Activated T-helper 1 cell treated with anti-CD3 and anti-CD28 coated beads, Interleukin-2, amount 50 U/mL, for 16 hours (primary cell): Measurements from ENCODE around the gene PAN3.
"Not testable (repeated sequence)": the region's sequence is repeated elsewhere in the genome, so short reads cannot be mapped to it uniquely, and the experiment has no call there.

ENCODE experiments used
- DNase-seq, 2 donors: peaks; one replicate each; pipeline ENCODE4 v3.0.0-alpha.2; 2020; ENCODE audit warnings: low read depth in 1 of 2, low spot score in 1 of 2

PAN3 gene

DNA sequence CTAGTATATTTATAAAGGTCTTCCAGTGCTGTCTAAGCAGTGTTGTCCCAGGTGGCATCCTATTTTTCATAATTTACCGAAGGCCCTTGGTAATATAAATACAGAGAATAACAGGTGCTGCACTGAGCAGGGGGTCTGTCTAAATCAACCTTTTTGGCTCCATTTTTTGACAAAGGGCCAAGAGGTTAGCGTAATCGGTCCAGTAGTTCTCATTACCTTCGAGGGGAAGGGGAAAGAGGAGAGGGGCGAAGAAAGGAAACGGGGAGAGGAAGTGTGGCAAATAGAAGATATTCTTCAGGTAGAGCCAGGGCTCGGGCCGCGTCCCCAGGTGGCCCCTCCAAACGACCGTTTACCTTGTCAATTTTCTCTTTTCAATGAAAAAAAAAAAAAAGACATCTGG, 749 bp upstream of the PAN3 start:
- no peak for DNase-seq

DNA sequence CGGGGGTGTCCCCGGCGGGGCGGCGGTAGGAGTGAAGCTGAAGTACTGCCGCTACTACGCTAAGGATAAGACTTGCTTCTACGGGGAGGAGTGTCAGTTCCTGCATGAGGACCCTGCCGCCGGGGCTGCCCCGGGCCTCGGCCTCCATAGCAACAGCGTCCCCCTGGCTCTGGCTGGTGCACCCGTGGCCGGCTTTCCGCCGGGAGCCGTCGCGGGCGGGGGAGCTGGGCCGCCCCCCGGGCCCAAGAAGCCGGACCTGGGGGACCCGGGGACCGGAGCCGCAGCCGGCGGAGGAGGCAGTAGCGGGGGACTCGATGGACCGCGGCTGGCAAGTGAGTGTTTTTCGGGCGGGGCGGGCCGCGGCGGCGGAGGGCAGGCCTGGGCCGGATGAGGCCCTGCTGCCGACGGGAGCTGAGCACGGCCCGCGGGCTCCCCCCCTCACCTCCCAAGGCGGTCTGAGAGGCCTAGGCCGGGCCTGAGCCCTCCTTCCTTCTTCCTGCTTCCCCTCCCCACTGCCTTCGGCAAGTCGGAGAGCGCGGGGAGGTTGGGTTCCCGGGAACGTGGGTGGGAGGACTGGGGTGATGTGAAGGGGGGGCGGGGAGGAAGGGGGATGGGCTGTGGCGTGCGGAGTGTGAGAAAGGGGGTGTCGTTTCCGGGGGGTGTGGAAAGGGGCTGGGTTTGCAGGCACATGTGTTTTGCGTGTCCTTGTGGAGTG, 568 bp downstream of the PAN3 start:
- DNase-seq = peak; percentile 67 to 75

- no peak for DNase-seq
Measured at GRCh38 chr13:28140433-28141125, 2.2 kb downstream of the PAN3 start.

DNA sequence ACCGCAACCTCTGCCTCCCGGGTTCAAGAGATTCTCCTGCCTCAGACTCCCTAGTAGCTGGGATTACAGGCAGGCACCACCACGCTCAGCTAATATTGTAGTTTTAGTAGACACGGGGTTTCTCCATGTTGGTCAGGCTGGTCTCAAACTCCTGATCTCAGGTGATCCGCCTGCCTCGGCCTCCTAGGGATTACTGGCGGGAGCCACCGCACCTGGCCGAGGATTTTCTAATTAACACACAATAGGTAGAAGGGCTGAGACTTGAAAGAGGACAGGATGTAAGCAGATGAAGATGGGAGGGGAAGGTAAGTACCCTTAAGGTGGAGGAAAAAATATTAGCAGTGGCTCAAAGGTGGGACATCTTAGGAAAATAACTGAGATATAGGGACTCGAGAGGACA, 3.2 kb downstream of the PAN3 start:
- DNase-seq = not testable (repeated sequence)

- no peak for DNase-seq
Measured at GRCh38 chr13:28145049-28145448, 6.7 kb downstream of the PAN3 start.

GRCh38 chr13:28147495-28147894, 9.2 kb downstream of the PAN3 start:
- no peak for DNase-seq

DNA sequence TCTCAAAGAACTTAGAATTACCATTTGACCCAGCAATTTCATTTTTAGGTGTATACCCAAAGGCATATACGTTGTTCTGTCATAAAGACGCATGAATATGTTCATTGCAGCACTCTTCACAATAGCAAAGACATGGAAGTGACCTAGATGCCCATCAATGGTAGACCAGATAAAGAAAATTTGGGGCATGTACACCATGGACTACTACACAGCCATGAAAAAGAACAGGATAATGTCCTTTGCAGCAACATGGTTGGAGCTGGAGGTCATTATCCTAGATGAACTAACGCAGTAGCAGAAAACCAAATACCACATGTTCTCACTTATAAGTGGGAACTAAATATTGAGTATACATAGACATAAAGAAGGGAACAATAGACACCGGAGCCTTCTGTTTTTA, 20.7 kb downstream of the PAN3 start:
- no peak for DNase-seq

DNA sequence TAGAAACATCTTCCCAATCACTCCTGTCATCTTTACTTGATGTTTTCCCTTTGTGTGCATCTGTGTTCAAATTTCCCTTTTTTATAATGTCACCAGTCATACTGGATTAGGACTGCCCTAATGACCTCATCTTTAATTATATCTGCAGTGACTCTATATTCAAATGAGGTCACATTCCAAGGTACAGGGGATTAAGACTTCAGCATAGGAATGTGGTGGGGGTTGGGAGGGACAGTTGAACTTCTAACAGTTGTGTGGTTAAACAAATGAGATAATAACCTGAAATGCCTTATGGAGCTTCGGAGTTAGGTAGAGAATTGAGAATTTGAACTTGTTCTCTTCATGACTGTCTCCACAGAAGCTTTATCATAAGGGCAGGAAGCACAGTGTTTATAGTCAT, 23.0 kb downstream of the PAN3 start:
- no peak for DNase-seq

DNA sequence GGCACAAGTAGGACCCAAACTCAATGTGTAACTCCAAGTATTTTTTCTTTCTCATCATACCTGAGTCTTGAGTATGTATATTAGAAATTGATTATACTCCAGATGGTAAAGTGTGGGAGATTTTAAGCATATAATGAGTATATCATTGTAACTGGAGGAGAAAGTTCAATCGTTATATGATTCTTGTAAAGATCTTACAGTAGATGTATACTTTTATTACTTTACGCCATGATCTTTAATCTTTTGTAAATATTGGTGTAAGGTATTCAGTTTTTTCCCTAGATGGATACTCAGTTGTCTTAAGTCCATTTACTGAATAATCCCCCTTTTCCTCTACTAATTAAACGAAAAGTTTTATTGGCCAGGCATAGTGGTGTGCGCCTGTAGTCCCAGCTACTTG, 25.2 kb downstream of the PAN3 start:
- no peak for DNase-seq

DNA sequence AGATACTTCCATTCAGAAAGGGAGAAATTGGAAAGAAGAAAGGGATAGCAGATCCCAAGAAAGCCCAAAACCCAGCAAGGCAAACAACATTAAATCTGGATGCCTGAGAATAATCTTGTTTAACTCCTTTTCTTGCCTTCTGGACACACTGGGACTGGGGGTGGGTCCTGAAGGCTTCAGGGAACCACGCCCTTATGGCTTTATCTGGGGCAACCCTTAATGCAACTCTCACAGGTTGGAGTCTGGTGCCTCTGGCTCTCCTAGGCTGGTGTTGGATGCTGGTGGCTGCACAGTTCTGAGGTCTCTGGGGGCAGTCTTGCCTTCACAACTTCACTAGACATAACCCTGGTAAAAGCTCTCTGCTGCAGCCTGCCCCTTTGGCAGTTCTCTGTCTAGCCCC, 27.9 kb downstream of the PAN3 start:
- no peak for DNase-seq

- DNase-seq = no peak
Measured at GRCh38 chr13:28171266-28171665, 32.9 kb downstream of the PAN3 start.

- no peak for DNase-seq
Measured at GRCh38 chr13:28172947-28173346, 34.6 kb downstream of the PAN3 start.

DNA sequence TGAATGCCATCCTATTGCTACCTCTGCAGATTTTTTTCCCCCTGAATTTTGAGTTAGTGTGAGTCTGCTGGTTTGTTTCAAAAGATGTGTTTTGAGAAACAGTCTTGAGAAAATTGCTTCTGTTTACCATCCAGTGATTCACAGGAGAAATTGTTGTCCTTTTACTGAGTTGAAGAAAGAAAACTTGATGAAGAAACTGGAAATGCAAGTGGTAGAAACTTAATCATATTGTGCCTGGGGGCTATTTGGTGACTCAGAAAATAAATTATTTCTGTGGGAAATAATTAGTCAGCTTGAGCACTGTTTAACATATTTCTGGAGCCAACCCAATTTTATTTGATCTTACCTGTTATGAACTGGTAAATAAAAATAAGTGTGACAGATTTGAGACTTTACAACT, 35.4 kb downstream of the PAN3 start:
- no peak for DNase-seq

GRCh38 chr13:28177327-28177726, 39.0 kb downstream of the PAN3 start:
- no peak for DNase-seq

- DNase-seq = no peak
Measured at GRCh38 chr13:28177877-28178276, 39.5 kb downstream of the PAN3 start.

DNA sequence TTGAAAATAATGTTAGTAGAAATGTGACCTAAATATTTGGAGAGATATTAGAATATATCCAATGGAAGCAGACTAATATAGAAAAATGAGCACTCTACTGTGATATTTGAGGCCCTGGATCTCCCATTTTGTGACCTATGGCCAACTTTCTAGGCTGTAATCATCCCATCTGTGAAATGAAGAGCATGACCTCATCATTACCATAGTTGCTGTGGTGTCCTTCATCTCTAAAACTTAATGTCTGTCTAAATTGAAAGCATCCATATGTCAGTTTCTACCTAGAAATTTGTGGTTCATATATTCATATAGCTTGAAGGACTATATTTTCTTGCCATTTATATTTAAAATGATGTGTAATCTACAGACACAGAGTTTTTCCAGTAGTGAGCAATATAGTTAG, 41.6 kb downstream of the PAN3 start:
- DNase-seq = no peak

DNA sequence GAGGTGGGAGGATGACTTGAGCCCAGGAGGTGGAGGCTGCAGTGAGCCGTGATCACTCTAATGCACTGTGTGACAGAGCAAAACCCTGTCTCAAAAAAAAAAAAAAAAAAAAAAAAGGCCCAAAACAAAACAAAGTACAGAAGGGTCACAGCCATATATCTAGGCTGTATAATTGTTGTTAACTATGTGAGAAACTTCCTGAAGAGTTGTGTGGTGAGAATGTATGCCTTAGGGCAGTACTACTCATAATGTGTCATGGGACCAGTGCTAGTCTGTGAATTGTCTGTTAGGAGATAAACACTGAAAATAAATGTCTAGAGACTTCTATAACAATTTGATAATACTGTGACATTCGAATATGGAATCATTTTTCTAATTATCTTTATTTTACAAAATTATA, 43.1 kb downstream of the PAN3 start:
- DNase-seq = no peak

DNA sequence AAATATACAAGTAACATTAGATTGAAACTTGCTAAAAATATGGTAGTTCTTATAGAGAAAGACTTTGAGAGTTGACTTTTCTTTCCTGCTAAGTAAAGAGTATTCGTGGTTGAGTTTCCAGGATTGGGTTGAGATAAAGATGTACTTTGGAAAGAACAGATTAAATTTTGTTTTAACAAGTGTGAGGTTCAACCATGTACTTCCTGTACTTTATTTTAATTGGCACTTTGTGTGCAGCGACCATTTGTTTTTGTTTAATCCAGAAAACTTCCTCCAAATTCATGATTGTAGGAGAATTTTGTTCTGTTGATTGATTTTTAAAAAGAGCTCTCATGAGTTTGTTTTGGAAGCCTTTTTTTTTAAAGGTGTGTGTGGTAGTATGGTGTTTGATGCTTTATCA, 46.9 kb downstream of the PAN3 start:
- no peak for DNase-seq

DNA sequence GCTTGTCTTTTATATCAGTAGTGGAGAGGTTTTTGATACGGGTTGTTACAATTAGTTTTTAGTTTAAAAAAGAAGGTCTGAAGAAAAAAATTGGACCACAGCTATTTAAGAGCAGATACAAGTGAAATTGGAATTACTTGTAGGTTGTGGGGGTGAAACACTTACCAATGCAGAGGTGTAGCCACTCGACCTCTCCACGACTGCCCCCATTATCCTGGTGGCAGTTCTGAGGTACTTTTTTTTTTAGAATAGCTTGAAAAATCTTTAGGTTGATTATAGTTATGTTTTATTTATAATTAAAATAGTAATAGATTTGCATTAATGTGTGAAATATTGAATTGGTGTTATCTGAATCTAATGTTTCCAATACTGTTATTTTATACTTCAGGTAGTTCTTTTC, 60.7 kb downstream of the PAN3 start:
- DNase-seq = no peak

DNA sequence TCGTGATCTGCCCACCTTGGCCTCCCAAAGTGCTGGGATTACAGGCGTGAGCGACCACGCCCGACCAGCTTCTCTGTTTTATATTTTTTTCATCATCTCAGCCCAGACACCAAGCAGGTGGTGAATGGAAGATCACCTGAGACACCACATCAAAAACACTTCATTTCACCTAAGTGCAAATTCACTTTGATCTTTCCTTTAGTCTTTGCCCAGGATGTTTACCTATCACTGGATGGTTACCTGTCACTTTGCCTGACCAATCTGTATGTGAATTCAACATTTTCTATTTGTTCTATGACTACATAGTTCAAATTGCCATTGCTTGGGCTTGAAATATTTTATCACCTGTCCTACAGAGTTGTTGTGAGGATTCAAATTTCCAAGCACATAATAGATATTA, 65.7 kb downstream of the PAN3 start:
- DNase-seq = no peak

DNA sequence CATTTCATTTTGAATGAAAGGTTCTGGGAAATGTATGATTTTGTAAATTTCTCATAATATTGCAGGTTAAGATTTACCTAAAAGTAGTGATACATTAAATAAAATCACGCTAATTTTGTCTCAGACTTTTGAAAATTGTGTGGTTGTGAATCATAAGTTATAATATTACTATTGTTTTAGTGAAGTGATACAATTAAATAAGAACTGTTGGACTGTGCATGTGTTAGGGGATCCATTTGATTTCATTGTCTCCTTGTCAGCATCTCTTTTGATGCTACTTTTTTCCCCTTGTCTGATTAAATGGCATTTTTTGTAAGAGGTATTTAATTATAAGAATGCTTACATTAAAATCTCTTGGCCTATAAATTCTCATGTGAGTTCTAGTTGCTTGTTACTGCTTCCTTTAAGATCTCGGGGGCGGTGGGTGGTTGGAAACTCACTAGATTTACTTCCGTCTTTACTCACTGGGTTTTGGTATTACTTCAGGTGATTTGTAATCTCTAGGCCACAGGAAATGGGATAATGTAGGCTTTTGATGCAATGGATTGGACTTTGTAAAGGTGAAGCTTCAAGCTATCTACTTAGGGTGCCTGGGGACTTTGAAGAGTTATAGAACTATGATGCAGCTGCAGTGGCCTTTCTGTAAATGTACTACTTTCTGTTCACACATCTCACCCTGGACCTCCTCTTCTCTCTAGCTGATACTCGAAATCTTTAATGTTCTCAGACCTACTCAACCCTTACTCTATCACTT, 66.5 kb downstream of the PAN3 start:
- no peak for DNase-seq

- DNase-seq = no peak
Measured at GRCh38 chr13:28218679-28219078, 80.3 kb downstream of the PAN3 start.
